ENCODE data around the gene CPSF6.
"Not testable (repeated sequence)": the region's sequence is repeated elsewhere in the genome, so short reads cannot be mapped to it uniquely, and the experiment has no call there.

Gene CPSF6

GRCh38 chr12:69313209-69313608, 73.8 kb downstream of the CPSF6 start:
- DNase-seq (ENCODE audit: low read depth in 1 of 2, low spot score in 1 of 2): no peak
- in situ Hi-C loops (cut with HindIII; ENCODE audit: low pct_unique_long_range_greater_than_20kb, low sequenced_read_pairs): no loop called here
- TF ChIP-seq JUND (IDR thresholded peaks at IDR 0.05; ENCODE audit: low read depth): no peak

GRCh38 chr12:69316784-69317183, 77.4 kb downstream of the CPSF6 start:
- DNase-seq (ENCODE audit: low read depth in 1 of 2, low spot score in 1 of 2); in situ Hi-C loops (cut with HindIII; ENCODE audit: low pct_unique_long_range_greater_than_20kb, low sequenced_read_pairs): not testable (repeated sequence)

GRCh38 chr12:69317233-69317632, 77.9 kb downstream of the CPSF6 start:
- DNase-seq (ENCODE audit: low read depth in 1 of 2, low spot score in 1 of 2); in situ Hi-C loops (cut with HindIII; ENCODE audit: low pct_unique_long_range_greater_than_20kb, low sequenced_read_pairs): not testable (repeated sequence)

GRCh38 chr12:69318225-69318624, 78.9 kb downstream of the CPSF6 start:
- no peak for TF ChIP-seq JUND (IDR thresholded peaks at IDR 0.05; ENCODE audit: low read depth)
- in situ Hi-C loops (cut with HindIII; ENCODE audit: low pct_unique_long_range_greater_than_20kb, low sequenced_read_pairs): no loop called here
- no peak for DNase-seq (ENCODE audit: low read depth in 1 of 2, low spot score in 1 of 2)

- no peak for DNase-seq (ENCODE audit: low read depth in 1 of 2, low spot score in 1 of 2)
- in situ Hi-C loops (cut with HindIII; ENCODE audit: low pct_unique_long_range_greater_than_20kb, low sequenced_read_pairs): no loop called here
- TF ChIP-seq JUND (IDR thresholded peaks at IDR 0.05; ENCODE audit: low read depth): no peak
Observed at GRCh38 chr12:69321351-69321750, 82.0 kb downstream of the CPSF6 start.
